Spleen (tissue), 11 donors: Measurements from ENCODE around the gene CIDEC. TPM values are rescaled to one million over a fixed set of nuclear protein-coding genes. Genes with fewer than 3 reads are reported as not detected.

Source experiments
- DNase-seq: peaks from one replicate; pipeline ENCODE4 v3.0.0-alpha.2; 2020
- H3K27ac ChIP-seq, 8 donors: fragments of 200-600 bp; sonication (generic) in 7 of 8; 1 replicate in 4 of 8; 2 replicates in 4 of 8; pipeline versions ENCODE4 v1.5.0 to v1.8.0; 2016 to 2021; ENCODE audit warnings: inconsistent platforms in 4 of 8, mild to moderate bottlenecking in 4 of 8, moderate library complexity in 1 of 8
- H3K27me3 ChIP-seq, 7 donors: fragments of 200-600 bp; sonication (generic) in 6 of 7; replicated peaks in 1 of 7; 1 replicate in 4 of 7; 2 replicates in 3 of 7; pipeline versions ENCODE4 v1.5.0 to v1.8.0; 2016 to 2021; ENCODE audit warnings: inconsistent platforms in 3 of 7, mild to moderate bottlenecking in 1 of 7
- H3K36me3 ChIP-seq, 6 donors: fragments of 200-600 bp; sonication (generic) in 5 of 6; 1 replicate in 4 of 6; 2 replicates in 2 of 6; pipeline versions ENCODE4 v1.5.0 to v1.8.0; 2016 to 2021; ENCODE audit warnings: inconsistent platforms in 2 of 6
- H3K4me1 ChIP-seq, 6 donors: fragments of 200-600 bp; sonication (generic) in 5 of 6; 1 replicate in 3 of 6; 2 replicates in 3 of 6; pipeline versions ENCODE4 v1.5.0 to v1.8.0; 2016 to 2021; ENCODE audit warnings: inconsistent platforms in 3 of 6
- H3K4me3 ChIP-seq, 8 donors: fragments of 200-600 bp; sonication (generic) in 7 of 8; 1 replicate in 4 of 8; 2 replicates in 4 of 8; pipeline versions ENCODE4 v1.5.0 to v1.8.0; 2016 to 2021; ENCODE audit warnings: inconsistent platforms in 4 of 8, mild to moderate bottlenecking in 4 of 8, moderate library complexity in 2 of 8
- H3K9me3 ChIP-seq, 8 donors: fragments of 200-600 bp; sonication (generic) in 7 of 8; 1 replicate in 4 of 8; 2 replicates in 4 of 8; pipeline versions ENCODE4 v1.5.0 to v1.8.0; 2016 to 2021; ENCODE audit warnings: inconsistent platforms in 4 of 8
- POLR2A ChIP-seq, 3 donors: fragments of 450-650 bp; IDR thresholded peaks; one replicate each; pipeline ENCODE4 v1.5.1; 2017; ENCODE audit warnings: antibody characterized with exemption in 3 of 3, mild to moderate bottlenecking in 1 of 3
- POLR2AphosphoS5 ChIP-seq, 3 donors: sonication (generic); formaldehyde crosslinking; IDR thresholded peaks; one replicate each; pipeline ENCODE4 v1.5.1; 2017; ENCODE audit warnings: antibody characterized with exemption in 3 of 3
- WGBS, 5 donors: extraction: QIAGEN DNeasy Blood & Tissue Kit in 3 of 5; methylation state at CpG; one replicate each; pipeline versions ENCODE4 v1.1.5 to v1.1.7; 2013 to 2018; 5-methylcytosine and 5-hydroxymethylcytosine counted together
- intact Hi-C: fragments of 100-400 bp; cut with DNase I; formaldehyde crosslinking; loops from one replicate; pipeline ENCODE4 v1.15.0; 2023; ENCODE audit warnings: low total_unique reads
- polyA plus RNA-seq, 3 donors: library from polyadenylated mRNA; stranded (reverse); fragments of 200-250 nt; gene quantifications; one replicate each; pipeline ENCODE4 v1.2.1, GENCODE V29; 2013
- total RNA-seq, 7 donors: library from RNA; depleted of rRNA in 3 of 7; stranded (reverse); fragments of >200 nt in 3 of 7; fragmentation: NEBNext Ultra II Directional in 4 of 7; extraction: Animal tissue kit (Norgen Biotek cat#: 25700) in 4 of 7; gene quantifications; one replicate each; pipeline versions ENCODE4 v1.1.0 to v1.2.1, GENCODE V29; 2016 to 2021
- TF ChIP-seq, protein P1 (sequence below), 11 experiments: fragments of 200-600 bp in 7 of 11; fragments of 450-650 bp in 4 of 11; sonication (generic) in 4 of 11; IDR thresholded peaks in 8 of 11; conservative IDR thresholded peaks in 3 of 11; 1 replicate in 7 of 11; 2 replicates in 4 of 11; pipeline versions ENCODE4 v1.4.0 to v1.8.0; 2016 to 2021; ENCODE audit warnings: antibody characterized with exemption in 11 of 11, inconsistent platforms in 4 of 11, mild to moderate bottlenecking in 1 of 11
- donor health status: healthy with polysubstance abuse.
- donor health status: DM: no; HTN: no; CAD: no; lungs with moderate emphysema.
- donor health status: DM: no; HTN: no; CAD: no.
- donor health status: Bipolar disorder and iron deficiency.
- donor health status: healthy.
- donor health status: DM: no; HTN: no; CAD: no.
- donor health status: DM: yes; HTN: yes; CAD: no.

The CIDEC gene
- total and polyA plus RNA-seq, 10 donors = 0.13 to 0.24 TPM; not detected in 8

DNA sequence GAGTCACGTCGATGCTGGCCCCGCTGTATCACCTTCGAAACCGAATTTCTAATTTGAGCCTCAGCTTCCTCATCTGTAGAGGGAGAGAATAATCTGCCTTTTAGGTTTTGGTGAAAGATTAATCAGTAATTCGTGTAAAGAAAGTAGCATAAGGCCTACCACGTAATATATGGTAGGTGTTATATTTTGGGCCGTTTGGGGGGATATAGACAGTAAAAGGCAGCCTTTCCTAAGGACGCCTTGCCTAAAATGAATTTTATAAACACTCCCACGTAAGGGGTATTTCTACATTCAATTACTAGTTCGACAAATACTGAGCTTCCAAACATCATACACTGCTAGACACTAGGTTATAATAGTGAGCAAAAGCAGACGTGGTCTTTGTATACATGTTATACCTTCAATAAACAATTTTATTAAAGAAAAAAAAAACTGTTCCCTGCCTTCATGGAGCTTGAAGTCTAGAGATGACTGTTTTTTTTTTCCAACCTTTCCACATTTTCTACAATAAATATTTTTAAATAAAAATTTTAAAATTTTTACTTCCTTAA lies 11.1 kb upstream of the CIDEC start:
- DNase-seq = no peak
- Histone ChIP-seq H3K36me3 (peaks cover 0 to 28% (median 16%) of the 10 kb centered on the region in 6 donors), H3K4me3 (peak overlapping the region; percentile 60 to 95 (median 82)), H3K9me3 (no peaks in the 10 kb centered on the region), H3K4me1 (peaks cover 6 to 58% (median 31%) of the 10 kb centered on the region in 6 donors), H3K27ac (peak overlapping the region; percentile 92 to 100 (median 97)), H3K27me3 (no peaks in the 10 kb centered on the region)
- 10 to 12% (median 10%) methylated on average over 12 of the region's 12 CpGs for WGBS, 5 donors
- intact Hi-C loops = no loop called here
- TF ChIP-seq, protein P1, sequence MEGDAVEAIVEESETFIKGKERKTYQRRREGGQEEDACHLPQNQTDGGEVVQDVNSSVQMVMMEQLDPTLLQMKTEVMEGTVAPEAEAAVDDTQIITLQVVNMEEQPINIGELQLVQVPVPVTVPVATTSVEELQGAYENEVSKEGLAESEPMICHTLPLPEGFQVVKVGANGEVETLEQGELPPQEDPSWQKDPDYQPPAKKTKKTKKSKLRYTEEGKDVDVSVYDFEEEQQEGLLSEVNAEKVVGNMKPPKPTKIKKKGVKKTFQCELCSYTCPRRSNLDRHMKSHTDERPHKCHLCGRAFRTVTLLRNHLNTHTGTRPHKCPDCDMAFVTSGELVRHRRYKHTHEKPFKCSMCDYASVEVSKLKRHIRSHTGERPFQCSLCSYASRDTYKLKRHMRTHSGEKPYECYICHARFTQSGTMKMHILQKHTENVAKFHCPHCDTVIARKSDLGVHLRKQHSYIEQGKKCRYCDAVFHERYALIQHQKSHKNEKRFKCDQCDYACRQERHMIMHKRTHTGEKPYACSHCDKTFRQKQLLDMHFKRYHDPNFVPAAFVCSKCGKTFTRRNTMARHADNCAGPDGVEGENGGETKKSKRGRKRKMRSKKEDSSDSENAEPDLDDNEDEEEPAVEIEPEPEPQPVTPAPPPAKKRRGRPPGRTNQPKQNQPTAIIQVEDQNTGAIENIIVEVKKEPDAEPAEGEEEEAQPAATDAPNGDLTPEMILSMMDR (IDR thresholded peaks at IDR 0.05 in 8 of 11, conservative IDR thresholded peaks at IDR 0.05 in 3 of 11) = no peak
- TF ChIP-seq POLR2AphosphoS5 (IDR thresholded peaks at IDR 0.05) = no peak
- no peak for TF ChIP-seq POLR2A (IDR thresholded peaks at IDR 0.05)

DNA sequence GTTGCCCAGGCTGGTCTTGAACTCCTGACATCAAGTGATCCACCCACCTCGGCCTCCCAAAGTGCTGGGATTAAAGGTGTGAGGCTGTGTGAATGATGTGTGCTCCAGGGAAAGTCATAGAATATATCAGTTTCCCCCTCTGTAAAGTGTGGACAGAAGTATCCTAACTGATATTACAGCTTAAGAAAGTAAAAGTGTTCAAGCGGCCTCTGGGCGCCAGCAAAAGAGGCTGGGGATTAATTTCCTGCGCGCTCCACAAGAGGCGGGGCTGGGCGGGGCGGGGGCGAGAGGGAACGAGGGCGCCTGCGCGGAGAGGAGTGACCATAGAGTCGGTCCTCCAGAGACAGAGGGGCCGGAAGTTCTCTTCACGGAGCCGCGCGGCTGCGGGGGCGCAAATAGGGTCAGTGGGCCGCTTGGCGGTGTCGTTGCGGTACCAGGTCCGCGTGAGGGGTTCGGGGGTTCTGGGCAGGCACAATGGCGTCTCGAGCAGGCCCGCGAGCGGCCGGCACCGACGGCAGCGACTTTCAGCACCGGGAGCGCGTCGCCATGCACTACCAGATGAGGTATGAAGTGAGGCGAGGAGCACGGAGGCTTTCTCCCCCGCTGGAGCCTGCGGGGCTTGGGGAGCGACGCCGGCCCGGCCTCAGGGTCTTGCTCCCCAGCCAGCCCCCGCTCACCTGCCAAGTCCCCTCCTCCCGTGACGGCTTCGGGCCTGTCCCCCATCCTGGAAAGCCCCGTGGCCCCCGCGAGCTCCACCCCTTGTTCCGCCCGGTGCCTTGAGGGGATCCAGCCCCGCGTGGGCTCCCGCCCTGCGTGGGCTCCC lies 10.4 kb upstream of the CIDEC start, which contains the start of gene JAGN1:
Gene JAGN1, plus strand, starts transcription at position 362 of the 823 bp plus-strand sequence. Its CDS starts 113 bp downstream, at position 475.
- Histone ChIP-seq H3K36me3 (peaks cover 0 to 28% (median 16%) of the 10 kb centered on the region in 6 donors), H3K27me3 (no peaks in the 10 kb centered on the region), H3K9me3 (no peaks in the 10 kb centered on the region), H3K4me3 (peak within 1 kb of the TSS; percentile 60 to 95 (median 82)), H3K27ac (peak within 1 kb of the TSS; percentile 92 to 100 (median 97)), H3K4me1 (peaks cover 6 to 56% (median 31%) of the 10 kb centered on the region in 6 donors)
- intact Hi-C loops = no loop called here
- WGBS, 5 donors = 0 to 2% (median 1%) methylated on average over 32 to 62 of the region's 62 CpGs
- TF ChIP-seq, protein P1 (IDR thresholded peaks at IDR 0.05 in 8 of 11, conservative IDR thresholded peaks at IDR 0.05 in 3 of 11) = peak in 5 of 11 experiments; percentile 10 to 35 (median 25)
- TF ChIP-seq POLR2A (IDR thresholded peaks at IDR 0.05) (peak in 2 of 3 donors; percentile 17 to 71), POLR2AphosphoS5 (IDR thresholded peaks at IDR 0.05) (peak; percentile 97 to 98 (median 97))
- DNase-seq = peak; percentile 96

DNA sequence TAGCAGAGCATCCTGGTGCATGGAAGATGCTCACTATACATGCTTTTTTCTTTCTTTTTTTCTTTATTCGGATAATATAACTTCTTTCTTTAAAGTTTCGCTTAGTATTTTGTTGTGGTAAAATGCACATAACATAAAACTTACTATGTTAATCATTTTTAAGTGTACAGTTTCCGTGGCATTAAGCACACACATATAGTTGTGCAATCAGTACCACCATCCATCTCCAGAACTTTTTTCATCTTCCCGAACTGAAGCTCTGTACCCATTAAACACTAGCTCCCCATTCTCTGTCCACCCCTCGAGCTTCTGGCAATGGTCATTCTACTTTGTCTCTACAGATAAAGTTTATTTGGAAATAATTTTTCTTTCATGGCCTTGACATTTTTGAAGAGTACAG lies 9.4 kb upstream of the CIDEC start:
- H3K9me3 ChIP-seq = no peaks in the 10 kb centered on the region
- 78 to 87% (median 81%) methylated on average over 5 of the region's 5 CpGs for WGBS, 5 donors
- peak overlapping the region in 1 of 8 donors; percentile 96 for H3K27ac ChIP-seq
- H3K4me1 ChIP-seq = peaks cover 6 to 47% (median 27%) of the 10 kb centered on the region in 6 donors
- H3K4me3 ChIP-seq = no peak overlapping the region
- intact Hi-C loops = no loop called here
- H3K36me3 ChIP-seq = peaks cover 0 to 23% (median 13%) of the 10 kb centered on the region in 6 donors
- TF ChIP-seq POLR2AphosphoS5 (IDR thresholded peaks at IDR 0.05) (no peak), POLR2A (IDR thresholded peaks at IDR 0.05) (no peak)
- TF ChIP-seq, protein P1 (IDR thresholded peaks at IDR 0.05 in 8 of 11, conservative IDR thresholded peaks at IDR 0.05 in 3 of 11) = no peak
- H3K27me3 ChIP-seq = no peaks in the 10 kb centered on the region
- no peak for DNase-seq

DNA sequence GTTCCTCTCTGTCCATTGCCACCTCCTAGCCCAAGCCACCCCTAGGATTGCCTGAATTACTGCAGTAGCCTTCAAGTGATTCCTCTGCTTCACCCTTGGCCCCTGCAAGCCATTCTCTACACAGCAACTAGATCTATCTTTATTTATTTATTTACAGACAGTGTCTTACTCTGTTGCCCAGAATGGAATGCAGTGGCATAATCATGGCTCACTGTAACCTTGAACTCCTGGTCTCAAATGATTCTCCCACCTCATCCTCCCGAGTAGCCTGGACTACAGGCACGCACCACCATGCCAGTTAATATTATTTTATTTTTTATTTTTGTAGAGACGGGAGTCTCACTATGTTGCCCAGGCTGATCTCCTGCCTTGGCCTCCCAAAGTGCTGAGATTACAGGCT lies 8.5 kb upstream of the CIDEC start:
- intact Hi-C loops = no loop called here
- Histone ChIP-seq H3K27me3 (no peaks in the 10 kb centered on the region), H3K27ac (no peak overlapping the region), H3K4me1 (peaks cover 6 to 38% (median 24%) of the 10 kb centered on the region in 6 donors), H3K36me3 (peaks cover 0 to 16% (median 9%) of the 10 kb centered on the region in 6 donors), H3K4me3 (no peak overlapping the region), H3K9me3 (no peaks in the 10 kb centered on the region)
- WGBS, 5 donors = 86 to 97% (median 91%) methylated on average over 3 of the region's 3 CpGs
- TF ChIP-seq POLR2AphosphoS5 (IDR thresholded peaks at IDR 0.05) = no peak
- TF ChIP-seq, protein P1 (IDR thresholded peaks at IDR 0.05 in 8 of 11, conservative IDR thresholded peaks at IDR 0.05 in 3 of 11) = no peak
- no peak for TF ChIP-seq POLR2A (IDR thresholded peaks at IDR 0.05)
- DNase-seq = peak; percentile 9
